HepG2 (cell line): ENCODE results near the gene SAMD4A. TPM values are rescaled to one million over a fixed set of nuclear protein-coding genes. Genes with fewer than 3 reads are reported as not detected.

Experiments used
- ARNT ChIP-seq: fragments of 450-650 bp; IDR thresholded peaks from 2 replicates; pipeline ENCODE4 v1.6.1; 2017
- ATF2 ChIP-seq: sonication (generic); formaldehyde crosslinking; IDR thresholded peaks from 2 replicates; pipeline ENCODE4 v1.4.0; 2020; ENCODE audit warnings: missing genetic modification reagents
- BRF2 ChIP-seq: sonication (generic); formaldehyde crosslinking; IDR thresholded peaks from 2 replicates; pipeline ENCODE4 v1.8.1; 2022; ENCODE audit warnings: mild to moderate bottlenecking, missing genetic modification reagents
- EHMT2 ChIP-seq: fragments of 200-600 bp; sonication (generic); IDR thresholded peaks from 2 replicates; pipeline ENCODE4 v1.7.0; 2017; ENCODE audit warnings: antibody characterized with exemption, low read depth, low read length, borderline replicate concordance
- FOXK1 ChIP-seq: sonication (generic); formaldehyde crosslinking; IDR thresholded peaks from 2 replicates; pipeline ENCODE4 v1.4.0; 2020; ENCODE audit warnings: low read depth, missing genetic modification reagents, borderline replicate concordance
- GABPB1 ChIP-seq: IDR thresholded peaks from 2 replicates; pipeline ENCODE4 v1.6.1; 2016; ENCODE audit warnings: mild to moderate bottlenecking, missing genetic modification reagents, moderate library complexity, missing compliant biosample characterization
- GATAD1 ChIP-seq: IDR thresholded peaks from 2 replicates; pipeline ENCODE4 v1.6.1; 2016; ENCODE audit warnings: missing genetic modification reagents, missing compliant biosample characterization
- HOMEZ ChIP-seq: IDR thresholded peaks from 2 replicates; pipeline ENCODE4 v1.6.1; 2016; ENCODE audit warnings: low read depth
- HOXA9 ChIP-seq: sonication (generic); formaldehyde crosslinking; IDR thresholded peaks from 2 replicates; pipeline ENCODE4 v1.8.1; 2022; ENCODE audit warnings: missing genetic modification reagents, mild to moderate bottlenecking, moderate library complexity, borderline replicate concordance
- HOXD1 ChIP-seq: sonication (generic); formaldehyde crosslinking; IDR thresholded peaks from 2 replicates; pipeline ENCODE4 v1.5.0; 2020; ENCODE audit warnings: missing genetic modification reagents
- IRF2 ChIP-seq: IDR thresholded peaks from 2 replicates; pipeline ENCODE4 v1.6.1; 2018; ENCODE audit warnings: missing genetic modification reagents, missing compliant biosample characterization
- NRL ChIP-seq: sonication (generic); formaldehyde crosslinking; IDR thresholded peaks from 2 replicates; pipeline ENCODE4 v1.5.0; 2020; ENCODE audit warnings: missing genetic modification reagents, mild to moderate bottlenecking, moderate library complexity, borderline replicate concordance
- PHB2 ChIP-seq: fragments of 450-650 bp; IDR thresholded peaks from 2 replicates; pipeline ENCODE4 v1.6.1; 2018; ENCODE audit not compliant: partially characterized antibody
- RAD21 ChIP-seq: fragments of 450-650 bp; formaldehyde crosslinking; IDR thresholded peaks from 2 replicates; pipeline ENCODE4 v1.5.0; 2020; ENCODE audit warnings: mild to moderate bottlenecking
- RFX5 ChIP-seq: IDR thresholded peaks from 2 replicates; pipeline ENCODE4 v1.6.1; 2011; ENCODE audit warnings: low read depth, low read length, improper control_type of control experiment
- SNAPC5 ChIP-seq: sonication (generic); formaldehyde crosslinking; IDR thresholded peaks from 2 replicates; pipeline ENCODE4 v1.8.1; 2023; ENCODE audit warnings: mild to moderate bottlenecking, missing genetic modification reagents, borderline replicate concordance
- THRA ChIP-seq: sonication (generic); formaldehyde crosslinking; IDR thresholded peaks from 2 replicates; pipeline ENCODE4 v1.4.0; 2020; ENCODE audit warnings: missing genetic modification reagents, borderline replicate concordance
- ZC3H13 ChIP-seq: sonication (generic); formaldehyde crosslinking; IDR thresholded peaks from 2 replicates; pipeline ENCODE4 v1.8.1; 2023; ENCODE audit warnings: mild to moderate bottlenecking, missing genetic modification reagents, moderate library complexity
- ZFY ChIP-seq: sonication (generic); formaldehyde crosslinking; IDR thresholded peaks from 2 replicates; pipeline ENCODE4 v1.4.0; 2020; ENCODE audit warnings: missing genetic modification reagents
- ZNF33B ChIP-seq: sonication (generic); formaldehyde crosslinking; IDR thresholded peaks from 2 replicates; pipeline ENCODE4 v1.5.1; 2020; ENCODE audit warnings: mild to moderate bottlenecking, missing genetic modification reagents
- ZNF362 ChIP-seq: sonication (generic); formaldehyde crosslinking; IDR thresholded peaks from 2 replicates; pipeline ENCODE4 v1.4.0; 2020; ENCODE audit warnings: missing genetic modification reagents, mild to moderate bottlenecking, borderline replicate concordance
- ZNF747 ChIP-seq: sonication (generic); formaldehyde crosslinking; IDR thresholded peaks from 2 replicates; pipeline ENCODE4 v1.8.1; 2023; ENCODE audit warnings: missing genetic modification reagents, mild to moderate bottlenecking, borderline replicate concordance
- polyA plus RNA-seq, 8 experiments: library from polyadenylated mRNA; depleted of rRNA in 3 of 8; stranded (reverse) in 7 of 8; unstranded in 1 of 8; fragments of >200 nt; fragmentation: Illumina TruSeq in 4 of 8; extraction: Trizol in 4 of 8; gene quantifications; 2 replicates each; pipeline versions ENCODE4 v1.2.1 to v1.2.3, GENCODE V29; 2011 to 2016; ENCODE audit warnings: low read depth in 4 of 8, missing spikeins in 1 of 8, mixed read lengths in 1 of 8; ENCODE audit not compliant: insufficient read depth in 1 of 8
- total RNA-seq, 5 experiments: library from RNA; depleted of rRNA; stranded (reverse); fragments of >200 nt; fragmentation: Illumina TruSeq; extraction: Trizol; gene quantifications; 2 replicates each; pipeline ENCODE4 v1.2.3, GENCODE V29; 2016; ENCODE audit warnings: low read depth in 1 of 5

Gene SAMD4A
- total and polyA plus RNA-seq, 2 of the 13 experiments (the other 11 are each of a cell fraction or from before 2014, with no cell fraction given) = 11.8 to 13.0 TPM

GRCh38 chr14:54691525-54692283 is 124.8 kb downstream of the SAMD4A start (continued):
- TF ChIP-seq ATF2 (CRISPR knock-in tag) (no peak), NRL (CRISPR knock-in tag) (no peak), SNAPC5 (CRISPR knock-in tag) (no peak), GABPB1 (CRISPR knock-in tag) (no peak), ZC3H13 (CRISPR knock-in tag) (no peak), IRF2 (CRISPR knock-in tag) (0 out of 2 replicates have a peak, but pooled peaks have one; percentile 49), RFX5 (no peak), BRF2 (CRISPR knock-in tag) (no peak), EHMT2 (no peak), ZFY (CRISPR knock-in tag) (no peak), ZNF362 (no peak), HOXD1 (CRISPR knock-in tag) (no peak), PHB2 (no peak), ARNT (no peak), ZNF747 (CRISPR knock-in tag) (no peak), HOMEZ (CRISPR knock-in tag) (0 out of 2 replicates have a peak, but pooled peaks have one; percentile 11), GATAD1 (CRISPR knock-in tag) (0 out of 2 replicates have a peak, but pooled peaks have one; percentile 41), ZNF33B (CRISPR knock-in tag) (no peak), RAD21 (CRISPR knock-in tag) (peak; percentile 90), FOXK1 (CRISPR knock-in tag) (no peak), HOXA9 (no peak), THRA (CRISPR knock-in tag) (no peak)
